SK-N-SH (cell line): Measurements from ENCODE around the gene ZFYVE27. TPM values are rescaled to one million over a fixed set of nuclear protein-coding genes. Genes with fewer than 3 reads are reported as not detected.

ENCODE experiments used
- CTCF ChIA-PET: fragments of 300-600, 350-600 bp; formaldehyde crosslinking; extraction: SDS; loops from one replicate; lab custom pipeline; 2021; lab: Yijun Ruan, JAX
- POLR2A ChIA-PET: fragments of 350-600 bp; sonication (Branson Sonifier 250); formaldehyde crosslinking; extraction: SDS; loops from one replicate; lab custom pipeline; 2020; ENCODE audit warnings: antibody characterized with exemption, inconsistent platforms; lab: Yijun Ruan, JAX
- DNase-seq: peaks from one replicate; pipeline ENCODE4 v3.0.0; 2012
- H2AFZ ChIP-seq: fragments of 200-600 bp; sonication (generic); 2 replicates; pipeline ENCODE4 v1.8.1; 2016; ENCODE audit warnings: antibody characterized with exemption, mild to moderate bottlenecking, low read depth
- H3F3A ChIP-seq: fragments of 200-600 bp; sonication (generic); replicated peaks from 2 replicates; pipeline ENCODE3; 2016; ENCODE audit warnings: antibody characterized with exemption, mild to moderate bottlenecking; ENCODE audit not compliant: insufficient read depth
- H3K27ac ChIP-seq, 2 experiments: fragments of 200-500 bp in 1 of 2; fragments of 200-600 bp in 1 of 2; sonication (Bioruptor generic) in 1 of 2; sonication (generic), shearing (Covaris generic) in 1 of 2; 2 replicates each; pipeline versions ENCODE4 v1.5.1 to v1.6.1; 2014 to 2016; ENCODE audit warnings: low read depth in 2 of 2, inconsistent platforms in 1 of 2, low read length in 1 of 2, mild to moderate bottlenecking in 1 of 2, mixed read lengths in 1 of 2
- H3K27me3 ChIP-seq: fragments of 200-600 bp; sonication (generic), shearing (Covaris generic); 2 replicates; pipeline ENCODE4 v1.6.1; 2016; ENCODE audit warnings: mixed run types; ENCODE audit not compliant: insufficient read depth
- H3K36me3 ChIP-seq, 2 experiments: fragments of 200-500 bp in 1 of 2; fragments of 200-600 bp in 1 of 2; sonication (Bioruptor generic) in 1 of 2; sonication (generic) in 1 of 2; replicated peaks in 1 of 2; 2 replicates each; pipeline versions ENCODE3 to v1.5.1; 2014 to 2016; ENCODE audit warnings: low read length in 1 of 2, mild to moderate bottlenecking in 1 of 2; ENCODE audit not compliant: insufficient read depth in 2 of 2, control insufficient read depth in 1 of 2
- H3K4me1 ChIP-seq, 2 experiments: fragments of 200-500 bp in 1 of 2; fragments of 200-600 bp in 1 of 2; sonication (Bioruptor generic) in 1 of 2; sonication (generic), shearing (Covaris generic) in 1 of 2; 2 replicates each; pipeline versions ENCODE4 v1.5.1 to v1.6.1; 2014 to 2016; ENCODE audit warnings: low read depth in 1 of 2, low read length in 1 of 2, mixed run types in 1 of 2; ENCODE audit not compliant: insufficient read depth in 2 of 2, control insufficient read depth in 1 of 2
- H3K4me2 ChIP-seq: fragments of 200-600 bp; sonication (generic), shearing (Covaris generic); 2 replicates; pipeline ENCODE4 v1.6.1; 2017; ENCODE audit warnings: mixed run types
- H3K4me3 ChIP-seq, 2 experiments: fragments of 200-500 bp in 1 of 2; fragments of 200-600 bp in 1 of 2; sonication (Bioruptor generic) in 1 of 2; sonication (generic), shearing (Covaris generic) in 1 of 2; 2 replicates each; pipeline versions ENCODE4 v1.5.1 to v1.8.1; 2014 to 2016; ENCODE audit warnings: low read depth in 2 of 2, inconsistent platforms in 1 of 2, low read length in 1 of 2, mild to moderate bottlenecking in 1 of 2, mixed read lengths in 1 of 2, moderate library complexity in 1 of 2
- H3K79me2 ChIP-seq: fragments of 200-600 bp; sonication (generic); 2 replicates; pipeline ENCODE4 v1.8.1; 2017; ENCODE audit warnings: mild to moderate bottlenecking; ENCODE audit not compliant: insufficient read depth
- H3K9ac ChIP-seq: fragments of 200-600 bp; sonication (generic); 2 replicates; pipeline ENCODE4 v1.6.1; 2017; ENCODE audit warnings: mixed run types
- H3K9me2 ChIP-seq: fragments of 200-600 bp; sonication (generic); 2 replicates; pipeline ENCODE4 v1.6.1; 2017; ENCODE audit warnings: mixed run types
- H3K9me3 ChIP-seq: fragments of 200-600 bp; sonication (generic); 2 replicates; pipeline ENCODE4 v1.6.1; 2017; ENCODE audit warnings: mixed run types, mild to moderate bottlenecking, moderate library complexity
- H4K20me1 ChIP-seq: fragments of 200-600 bp; sonication (generic); 2 replicates; pipeline ENCODE4 v1.6.1; 2017; ENCODE audit warnings: mild to moderate bottlenecking, mixed run types; ENCODE audit not compliant: insufficient read depth
- ELF1 ChIP-seq: IDR thresholded peaks from 2 replicates; pipeline ENCODE4 v1.4.0; 2012
- EZH2phosphoT487 ChIP-seq: fragments of 200-600 bp; sonication (generic); IDR thresholded peaks from 2 replicates; pipeline ENCODE4 v1.6.1; 2017; ENCODE audit warnings: low read depth, mixed run types, mild to moderate bottlenecking, antibody characterized with exemption, moderate library complexity, borderline replicate concordance
- FOSL2 ChIP-seq: IDR thresholded peaks from 2 replicates; pipeline ENCODE4 v1.4.0; 2012; ENCODE audit warnings: low read depth, mild to moderate bottlenecking, moderate library complexity, borderline replicate concordance
- FOXJ3 ChIP-seq: sonication (generic); formaldehyde crosslinking; IDR thresholded peaks from 2 replicates; pipeline ENCODE4 v1.5.1; 2020; ENCODE audit warnings: mild to moderate bottlenecking, missing genetic modification reagents
- GABPA ChIP-seq: IDR thresholded peaks from 2 replicates; pipeline ENCODE4 v1.4.0; 2012; ENCODE audit warnings: low read depth, mild to moderate bottlenecking
- JUND ChIP-seq: IDR thresholded peaks from 2 replicates; pipeline ENCODE4 v1.4.0; 2012
- NRF1 ChIP-seq: IDR thresholded peaks from 2 replicates; pipeline ENCODE4 v1.6.1; 2012; ENCODE audit warnings: low read depth, mild to moderate bottlenecking, low read length
- POLR2AphosphoS5 ChIP-seq: IDR thresholded peaks from 2 replicates; pipeline ENCODE4 v1.6.1; 2012; ENCODE audit warnings: low read depth, low read length
- RAD21 ChIP-seq: IDR thresholded peaks from 2 replicates; pipeline ENCODE4 v1.6.1; 2012; ENCODE audit warnings: mild to moderate bottlenecking, low read length
- RXRA ChIP-seq: IDR thresholded peaks from 2 replicates; pipeline ENCODE4 v1.4.0; 2012; ENCODE audit warnings: low read depth, mild to moderate bottlenecking, borderline replicate concordance
- SIN3A ChIP-seq: IDR thresholded peaks from 2 replicates; pipeline ENCODE4 v1.6.1; 2012; ENCODE audit warnings: low read depth, mild to moderate bottlenecking, low read length, moderate library complexity, borderline replicate concordance
- SMC3 ChIP-seq: IDR thresholded peaks from 2 replicates; pipeline ENCODE4 v1.6.1; 2012; ENCODE audit warnings: low read depth, low read length, improper control_type of control experiment
- TCF12 ChIP-seq: IDR thresholded peaks from 2 replicates; pipeline ENCODE4 v1.4.0; 2012
- WGBS: methylation state at CpG from one replicate; pipeline ENCODE4 v1.1.6; 2017; ENCODE audit warnings: low lambda C conversion rate; 5-methylcytosine and 5-hydroxymethylcytosine counted together
- polyA plus RNA-seq, 3 experiments: library from polyadenylated mRNA; depleted of rRNA; stranded (reverse); fragments of >200 nt; gene quantifications; 2 replicates each; pipeline ENCODE4 v1.2.3, GENCODE V29; 2012
- TF ChIP-seq, protein P1 (sequence below): IDR thresholded peaks from 2 replicates; pipeline ENCODE4 v1.6.1; 2012; ENCODE audit warnings: mild to moderate bottlenecking, low read depth, low read length, moderate library complexity
- TF ChIP-seq, protein P2 (sequence below): IDR thresholded peaks from 2 replicates; pipeline ENCODE4 v1.4.0; 2012; ENCODE audit warnings: low read depth, borderline replicate concordance
- TF ChIP-seq, protein P3 (sequence below): fragments of 150-350 bp; IDR thresholded peaks from 2 replicates; pipeline ENCODE4 v1.6.1; 2017; ENCODE audit warnings: antibody characterized with exemption, low read length, low read depth, borderline replicate concordance

Gene ZFYVE27
- polyA plus RNA-seq, 1 of the 3 experiments (the other 2 are of a cell fraction) = 30.5 TPM

DNA sequence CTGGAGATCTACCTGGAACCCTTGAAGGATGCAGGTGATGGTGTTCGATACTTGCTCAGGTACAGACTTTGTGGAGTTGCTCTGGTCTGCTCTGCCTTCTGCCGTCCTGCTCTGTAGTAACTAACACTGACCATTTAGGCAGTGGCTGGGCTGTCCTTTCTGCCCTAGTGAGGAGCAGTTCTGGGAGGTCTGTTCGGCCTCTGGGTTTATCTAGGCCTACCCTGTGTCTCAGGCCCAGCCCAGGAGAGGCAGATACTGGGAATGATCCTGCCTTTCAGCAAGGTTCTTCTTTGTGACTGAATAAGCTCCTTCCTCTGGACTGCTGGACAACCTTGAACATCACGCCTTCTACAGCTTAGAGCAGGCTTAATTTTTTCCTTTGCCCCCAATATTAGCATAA is 1.7 kb downstream of the ZFYVE27 start:
- no peaks in the 10 kb centered on the region for H3K9me2 ChIP-seq
- no peaks in the 10 kb centered on the region for H3K27me3 ChIP-seq
- H3K4me1 ChIP-seq = peaks cover 0 to 25% of the 10 kb centered on the region in 2 experiments; a peak in 2 of 4 replicates
- TF ChIP-seq RAD21 = no peak
- TF ChIP-seq, all 33 proteins: peak for 0
- ChIA-PET POLR2A (no interaction called here), CTCF (interaction anchor here (0.8 kb wide), 1 partner anchor 64 kb away, joined by 3 read pairs; no protein-coding TSS in a partner anchor)
- Histone ChIP-seq H3K27ac (no peak overlapping the region), H4K20me1 (peaks cover 24% of the 10 kb centered on the region), H3K4me2 (peak overlapping the region; percentile 85), H3F3A (no peaks in the 10 kb centered on the region), H3K36me3 (peaks cover 25 to 27% of the 10 kb centered on the region in 2 experiments), H3K9ac (no peak overlapping the region), H3K9me3 (no peaks in the 10 kb centered on the region), H3K4me3 (peak overlapping the region in 1 of 2 experiments; percentile 89; a peak in 1 of 4 replicates), H3K79me2 (peaks cover 53% of the 10 kb centered on the region), H2AFZ (no peak overlapping the region)
- no peak for DNase-seq
- 87% methylated on average over 4 of the region's 4 CpGs for WGBS

DNA sequence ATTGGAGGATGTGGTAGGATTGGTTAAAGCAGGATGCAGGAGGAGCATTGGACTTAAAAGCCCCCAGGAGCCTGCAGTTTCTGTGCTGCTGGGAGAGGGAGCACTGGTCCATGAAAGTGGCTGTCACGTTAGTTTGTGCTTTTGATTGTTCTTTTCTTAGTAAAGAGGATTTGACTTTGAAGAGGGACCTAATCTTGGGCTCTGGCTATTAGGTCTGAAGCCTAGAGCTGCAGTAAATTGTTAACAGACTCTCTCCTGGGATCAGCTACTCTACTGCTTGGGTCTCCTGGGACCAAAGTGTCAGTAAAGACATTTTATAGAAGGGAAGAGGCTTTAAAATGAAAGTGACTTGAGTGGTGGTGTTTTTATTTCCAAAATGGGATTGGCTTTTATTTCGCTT is 3.7 kb downstream of the ZFYVE27 start:
- CTCF ChIA-PET = interaction anchor here (1.0 to 1.2 kb wide), 3 partner anchors 26 to 92 kb away, joined by 3 to 4 read pairs (median 3); no protein-coding TSS in a partner anchor
- no peaks in the 10 kb centered on the region for H3K9me2 ChIP-seq
- POLR2A ChIA-PET = no interaction called here
- H3K4me2 ChIP-seq = no peak overlapping the region
- TF ChIP-seq SIN3A (no peak), TCF12 (no peak), FOSL2 (no peak), NRF1 (no peak), FOXJ3 (CRISPR knock-in tag) (no peak), RXRA (no peak), GABPA (no peak), JUND (no peak), POLR2AphosphoS5 (no peak), ELF1 (no peak), EZH2phosphoT487 (no peak), SMC3 (no peak)
- TF ChIP-seq, protein P1, sequence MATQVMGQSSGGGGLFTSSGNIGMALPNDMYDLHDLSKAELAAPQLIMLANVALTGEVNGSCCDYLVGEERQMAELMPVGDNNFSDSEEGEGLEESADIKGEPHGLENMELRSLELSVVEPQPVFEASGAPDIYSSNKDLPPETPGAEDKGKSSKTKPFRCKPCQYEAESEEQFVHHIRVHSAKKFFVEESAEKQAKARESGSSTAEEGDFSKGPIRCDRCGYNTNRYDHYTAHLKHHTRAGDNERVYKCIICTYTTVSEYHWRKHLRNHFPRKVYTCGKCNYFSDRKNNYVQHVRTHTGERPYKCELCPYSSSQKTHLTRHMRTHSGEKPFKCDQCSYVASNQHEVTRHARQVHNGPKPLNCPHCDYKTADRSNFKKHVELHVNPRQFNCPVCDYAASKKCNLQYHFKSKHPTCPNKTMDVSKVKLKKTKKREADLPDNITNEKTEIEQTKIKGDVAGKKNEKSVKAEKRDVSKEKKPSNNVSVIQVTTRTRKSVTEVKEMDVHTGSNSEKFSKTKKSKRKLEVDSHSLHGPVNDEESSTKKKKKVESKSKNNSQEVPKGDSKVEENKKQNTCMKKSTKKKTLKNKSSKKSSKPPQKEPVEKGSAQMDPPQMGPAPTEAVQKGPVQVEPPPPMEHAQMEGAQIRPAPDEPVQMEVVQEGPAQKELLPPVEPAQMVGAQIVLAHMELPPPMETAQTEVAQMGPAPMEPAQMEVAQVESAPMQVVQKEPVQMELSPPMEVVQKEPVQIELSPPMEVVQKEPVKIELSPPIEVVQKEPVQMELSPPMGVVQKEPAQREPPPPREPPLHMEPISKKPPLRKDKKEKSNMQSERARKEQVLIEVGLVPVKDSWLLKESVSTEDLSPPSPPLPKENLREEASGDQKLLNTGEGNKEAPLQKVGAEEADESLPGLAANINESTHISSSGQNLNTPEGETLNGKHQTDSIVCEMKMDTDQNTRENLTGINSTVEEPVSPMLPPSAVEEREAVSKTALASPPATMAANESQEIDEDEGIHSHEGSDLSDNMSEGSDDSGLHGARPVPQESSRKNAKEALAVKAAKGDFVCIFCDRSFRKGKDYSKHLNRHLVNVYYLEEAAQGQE = no peak
- TF ChIP-seq, protein P2, sequence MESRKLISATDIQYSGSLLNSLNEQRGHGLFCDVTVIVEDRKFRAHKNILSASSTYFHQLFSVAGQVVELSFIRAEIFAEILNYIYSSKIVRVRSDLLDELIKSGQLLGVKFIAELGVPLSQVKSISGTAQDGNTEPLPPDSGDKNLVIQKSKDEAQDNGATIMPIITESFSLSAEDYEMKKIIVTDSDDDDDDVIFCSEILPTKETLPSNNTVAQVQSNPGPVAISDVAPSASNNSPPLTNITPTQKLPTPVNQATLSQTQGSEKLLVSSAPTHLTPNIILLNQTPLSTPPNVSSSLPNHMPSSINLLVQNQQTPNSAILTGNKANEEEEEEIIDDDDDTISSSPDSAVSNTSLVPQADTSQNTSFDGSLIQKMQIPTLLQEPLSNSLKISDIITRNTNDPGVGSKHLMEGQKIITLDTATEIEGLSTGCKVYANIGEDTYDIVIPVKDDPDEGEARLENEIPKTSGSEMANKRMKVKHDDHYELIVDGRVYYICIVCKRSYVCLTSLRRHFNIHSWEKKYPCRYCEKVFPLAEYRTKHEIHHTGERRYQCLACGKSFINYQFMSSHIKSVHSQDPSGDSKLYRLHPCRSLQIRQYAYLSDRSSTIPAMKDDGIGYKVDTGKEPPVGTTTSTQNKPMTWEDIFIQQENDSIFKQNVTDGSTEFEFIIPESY = no peak
- TF ChIP-seq, protein P3, sequence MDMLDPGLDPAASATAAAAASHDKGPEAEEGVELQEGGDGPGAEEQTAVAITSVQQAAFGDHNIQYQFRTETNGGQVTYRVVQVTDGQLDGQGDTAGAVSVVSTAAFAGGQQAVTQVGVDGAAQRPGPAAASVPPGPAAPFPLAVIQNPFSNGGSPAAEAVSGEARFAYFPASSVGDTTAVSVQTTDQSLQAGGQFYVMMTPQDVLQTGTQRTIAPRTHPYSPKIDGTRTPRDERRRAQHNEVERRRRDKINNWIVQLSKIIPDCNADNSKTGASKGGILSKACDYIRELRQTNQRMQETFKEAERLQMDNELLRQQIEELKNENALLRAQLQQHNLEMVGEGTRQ = no peak
- TF ChIP-seq, all 33 proteins: peak for 0
- DNase-seq = no peak
- WGBS = 90% methylated on average over 2 of the region's 2 CpGs
- no peak overlapping the region for H3K27ac ChIP-seq
- peaks cover 53% of the 10 kb centered on the region for H3K79me2 ChIP-seq
- no peaks in the 10 kb centered on the region for H3K9me3 ChIP-seq
- H3K4me3 ChIP-seq = no peak overlapping the region
- no peaks in the 10 kb centered on the region for H3K27me3 ChIP-seq
- peaks cover 0 to 36% of the 10 kb centered on the region in 2 experiments; a peak in 2 of 4 replicates for H3K4me1 ChIP-seq
- no peak overlapping the region for H3K9ac ChIP-seq
- H3F3A ChIP-seq = no peaks in the 10 kb centered on the region
- peaks cover 28% of the 10 kb centered on the region for H4K20me1 ChIP-seq
- H2AFZ ChIP-seq = no peak overlapping the region
- H3K36me3 ChIP-seq = peaks cover 35 to 43% of the 10 kb centered on the region in 2 experiments
